OCI-LY3 (cell line): Measurements from ENCODE around the gene RAD18.

ENCODE experiments used
- H2AFZ ChIP-seq: fragments of 200-600, 300-600 bp; shearing (Covaris generic); 2 replicates; pipeline ENCODE4 v1.6.0; 2014; ENCODE audit warnings: antibody characterized with exemption, low read depth, low read length
- H3K27ac ChIP-seq: fragments of 200-600, 300-600 bp; sonication (generic); 2 replicates; pipeline ENCODE4 v1.5.1; 2014; ENCODE audit warnings: mild to moderate bottlenecking, low read length, moderate library complexity, mixed read lengths
- H3K27me3 ChIP-seq: fragments of 200-600, 300-600 bp; sonication (generic); 2 replicates; pipeline ENCODE4 v1.6.1; 2014; ENCODE audit warnings: low read depth, low read length, mixed read lengths
- H3K36me3 ChIP-seq: fragments of 200-600, 300-600 bp; sonication (generic); replicated peaks from 2 replicates; pipeline ENCODE3; 2014; ENCODE audit warnings: low read depth, low read length, mixed read lengths
- H3K4me1 ChIP-seq: fragments of 300-600, 200-600 bp; sonication (generic); 2 replicates; pipeline ENCODE4 v1.6.1; 2014; ENCODE audit warnings: low read length, mixed read lengths
- H3K4me2 ChIP-seq: fragments of 200-600, 300-600 bp; sonication (generic); 2 replicates; pipeline ENCODE4 v1.6.1; 2014; ENCODE audit warnings: low read length, mixed read lengths
- H3K4me3 ChIP-seq: fragments of 300-600, 200-600 bp; sonication (generic); 2 replicates; pipeline ENCODE4 v1.5.1; 2014; ENCODE audit warnings: antibody characterized with exemption, mild to moderate bottlenecking, low read length, moderate library complexity
- H3K79me2 ChIP-seq: fragments of 300-600, 200-600 bp; shearing (Covaris generic); 2 replicates; pipeline ENCODE4 v1.6.1; 2014; ENCODE audit warnings: mild to moderate bottlenecking, low read length, mixed read lengths
- H3K9ac ChIP-seq: fragments of 300-600, 200-600 bp; shearing (Covaris generic); 2 replicates; pipeline ENCODE4 v1.6.0; 2014; ENCODE audit warnings: mild to moderate bottlenecking, low read length, moderate library complexity
- H3K9me3 ChIP-seq: fragments of 200-600, 300-600 bp; shearing (Covaris generic); 2 replicates; pipeline ENCODE4 v1.6.1; 2014; ENCODE audit warnings: low read length, mixed read lengths; ENCODE audit not compliant: insufficient read depth
- H4K20me1 ChIP-seq: fragments of 200-600, 300-600 bp; sonication (generic); 2 replicates; pipeline ENCODE4 v1.6.1; 2016; ENCODE audit warnings: low read length, mixed read lengths; ENCODE audit not compliant: insufficient read depth
- EZH2phosphoT487 ChIP-seq: fragments of 200-600 bp; shearing (Covaris generic); IDR thresholded peaks from 2 replicates; pipeline ENCODE4 v1.6.1; 2018; ENCODE audit warnings: antibody characterized with exemption, mixed run types, low read depth
- TF ChIP-seq, protein P1 (sequence below): fragments of 200-600, 300-600 bp; sonication (generic); IDR thresholded peaks from 2 replicates; pipeline ENCODE4 v1.5.1; 2014; ENCODE audit warnings: antibody characterized with exemption, low read length, low read depth

Gene RAD18

DNA sequence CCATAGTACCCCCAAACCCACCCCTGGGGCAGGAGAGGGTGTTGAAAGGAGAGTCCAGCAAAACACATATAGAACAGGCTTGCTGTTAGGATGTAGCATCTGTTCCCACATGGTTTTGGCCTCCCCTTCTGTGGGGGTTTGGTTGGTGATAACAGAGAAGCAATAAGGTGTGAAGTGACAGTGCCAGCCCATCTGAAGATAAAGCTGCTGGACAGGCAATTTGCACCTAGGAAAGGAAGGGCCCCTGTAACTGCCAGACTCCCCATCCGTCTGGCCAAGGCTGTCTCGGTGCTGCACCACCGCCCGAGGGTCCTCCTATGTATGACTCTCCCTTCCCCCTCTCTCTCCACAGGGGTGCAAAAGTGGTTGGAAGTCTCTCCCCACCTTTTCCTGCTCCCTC, 99.4 kb downstream of the RAD18 start:
- H3K27me3 ChIP-seq, result no peaks in the 10 kb centered on the region
- H3K36me3 ChIP-seq, result no peaks in the 10 kb centered on the region
- TF ChIP-seq EZH2phosphoT487, result no peak
- TF ChIP-seq, protein P1, sequence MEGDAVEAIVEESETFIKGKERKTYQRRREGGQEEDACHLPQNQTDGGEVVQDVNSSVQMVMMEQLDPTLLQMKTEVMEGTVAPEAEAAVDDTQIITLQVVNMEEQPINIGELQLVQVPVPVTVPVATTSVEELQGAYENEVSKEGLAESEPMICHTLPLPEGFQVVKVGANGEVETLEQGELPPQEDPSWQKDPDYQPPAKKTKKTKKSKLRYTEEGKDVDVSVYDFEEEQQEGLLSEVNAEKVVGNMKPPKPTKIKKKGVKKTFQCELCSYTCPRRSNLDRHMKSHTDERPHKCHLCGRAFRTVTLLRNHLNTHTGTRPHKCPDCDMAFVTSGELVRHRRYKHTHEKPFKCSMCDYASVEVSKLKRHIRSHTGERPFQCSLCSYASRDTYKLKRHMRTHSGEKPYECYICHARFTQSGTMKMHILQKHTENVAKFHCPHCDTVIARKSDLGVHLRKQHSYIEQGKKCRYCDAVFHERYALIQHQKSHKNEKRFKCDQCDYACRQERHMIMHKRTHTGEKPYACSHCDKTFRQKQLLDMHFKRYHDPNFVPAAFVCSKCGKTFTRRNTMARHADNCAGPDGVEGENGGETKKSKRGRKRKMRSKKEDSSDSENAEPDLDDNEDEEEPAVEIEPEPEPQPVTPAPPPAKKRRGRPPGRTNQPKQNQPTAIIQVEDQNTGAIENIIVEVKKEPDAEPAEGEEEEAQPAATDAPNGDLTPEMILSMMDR, result no peak
- no peaks in the 10 kb centered on the region for H4K20me1 ChIP-seq
- no peak overlapping the region for H2AFZ ChIP-seq
- no peaks in the 10 kb centered on the region for H3K79me2 ChIP-seq
- no peak overlapping the region for H3K4me2 ChIP-seq
- no peak overlapping the region for H3K9ac ChIP-seq
- peaks cover 7% of the 10 kb centered on the region for H3K4me1 ChIP-seq
- no peaks in the 10 kb centered on the region for H3K9me3 ChIP-seq
- H3K27ac ChIP-seq, result no peak overlapping the region
- no peak overlapping the region for H3K4me3 ChIP-seq

DNA sequence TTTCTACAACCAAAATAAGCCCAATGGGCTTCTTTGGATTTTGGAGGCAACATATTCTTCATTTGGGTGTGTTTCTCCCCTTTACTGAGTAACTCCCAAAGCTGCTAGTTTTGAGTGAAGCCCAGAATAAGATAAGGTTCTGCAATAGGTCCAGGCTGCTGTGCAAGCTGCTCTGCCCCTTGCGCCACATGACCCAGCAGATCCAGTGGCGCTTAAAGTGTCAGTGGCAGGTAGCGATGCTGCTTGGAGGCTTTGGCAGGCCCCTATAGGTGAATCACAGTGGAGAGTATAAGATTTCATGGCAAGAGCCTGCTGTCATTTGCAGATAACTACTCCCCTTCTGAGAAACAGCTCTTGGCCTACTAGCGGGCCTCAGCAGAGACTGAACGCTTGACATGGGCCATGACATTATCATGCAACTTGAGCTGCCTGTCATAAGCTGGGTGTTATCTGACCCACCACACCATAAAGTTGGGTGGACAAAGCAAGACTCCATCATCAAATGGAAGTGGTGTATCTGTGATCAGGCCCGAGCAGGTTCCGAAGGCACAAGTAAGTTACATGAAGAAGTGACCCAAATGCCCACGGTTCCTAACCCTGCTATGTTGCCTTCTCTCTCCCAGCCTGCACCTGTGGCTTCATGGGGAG, 105.4 kb downstream of the RAD18 start:
- no peaks in the 10 kb centered on the region for H3K4me1 ChIP-seq
- no peak overlapping the region for H3K4me3 ChIP-seq
- no peaks in the 10 kb centered on the region for H4K20me1 ChIP-seq
- no peak overlapping the region for H3K9ac ChIP-seq
- no peaks in the 10 kb centered on the region for H3K36me3 ChIP-seq
- no peaks in the 10 kb centered on the region for H3K9me3 ChIP-seq
- H2AFZ ChIP-seq, result no peak overlapping the region
- H3K27me3 ChIP-seq, result no peaks in the 10 kb centered on the region
- H3K4me2 ChIP-seq, result no peak overlapping the region
- TF ChIP-seq EZH2phosphoT487, result no peak
- TF ChIP-seq, protein P1, result no peak
- H3K79me2 ChIP-seq, result no peaks in the 10 kb centered on the region
- H3K27ac ChIP-seq, result no peak overlapping the region

GRCh38 chr3:8856721-8857120, 106.6 kb downstream of the RAD18 start:
- no peaks in the 10 kb centered on the region for H3K4me1 ChIP-seq
- no peak overlapping the region for H3K9ac ChIP-seq
- TF ChIP-seq, protein P1, result no peak
- H3K36me3 ChIP-seq, result no peaks in the 10 kb centered on the region
- no peaks in the 10 kb centered on the region for H3K9me3 ChIP-seq
- no peaks in the 10 kb centered on the region for H3K79me2 ChIP-seq
- H3K4me2 ChIP-seq, result no peak overlapping the region
- no peaks in the 10 kb centered on the region for H3K27me3 ChIP-seq
- no peak overlapping the region for H2AFZ ChIP-seq
- H3K27ac ChIP-seq, result no peak overlapping the region
- no peak overlapping the region for H3K4me3 ChIP-seq
- H4K20me1 ChIP-seq, result no peaks in the 10 kb centered on the region

DNA sequence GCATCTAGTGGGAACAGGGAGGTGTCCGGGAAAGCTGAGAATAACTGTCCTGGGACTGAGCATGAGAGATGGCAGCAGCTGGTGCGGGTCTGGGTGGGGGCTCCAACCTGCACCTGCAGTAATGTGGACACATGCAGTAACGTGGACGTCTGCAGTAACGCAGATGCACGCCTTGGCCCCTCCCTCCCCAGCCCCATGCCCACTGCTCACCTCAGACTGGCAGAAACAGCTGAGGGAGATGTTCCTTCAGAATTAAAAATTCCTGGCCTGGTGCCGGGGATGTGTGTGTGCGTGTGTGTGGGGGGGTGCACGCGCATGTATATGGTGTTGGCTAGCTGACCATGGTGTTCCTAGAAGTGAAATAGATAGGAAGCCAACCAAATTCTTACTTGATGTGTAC, 107.2 kb downstream of the RAD18 start:
- no peak overlapping the region for H3K4me2 ChIP-seq
- H3K4me3 ChIP-seq, result no peak overlapping the region
- no peaks in the 10 kb centered on the region for H3K27me3 ChIP-seq
- H3K9ac ChIP-seq, result no peak overlapping the region
- H3K9me3 ChIP-seq, result no peaks in the 10 kb centered on the region
- H3K36me3 ChIP-seq, result no peaks in the 10 kb centered on the region
- no peak overlapping the region for H2AFZ ChIP-seq
- no peaks in the 10 kb centered on the region for H4K20me1 ChIP-seq
- no peaks in the 10 kb centered on the region for H3K79me2 ChIP-seq
- H3K27ac ChIP-seq, result no peak overlapping the region
- TF ChIP-seq, protein P1, result no peak
- no peak for TF ChIP-seq EZH2phosphoT487
- no peaks in the 10 kb centered on the region for H3K4me1 ChIP-seq
